Neuron (in vitro differentiated cells): Measurements from ENCODE around the gene ORAI1.
"Not testable (repeated sequence)": the region's sequence is repeated elsewhere in the genome, so short reads cannot be mapped to it uniquely, and the experiment has no call there.

ENCODE experiments used
- H2AFZ ChIP-seq: one replicate; pipeline ENCODE4 v1.6.1; 2013; ENCODE audit warnings: low read depth, mild to moderate bottlenecking, inconsistent platforms, low read length, moderate library complexity
- H3K27me3 ChIP-seq: one replicate; pipeline ENCODE4 v1.6.1; 2013; ENCODE audit warnings: low read length; ENCODE audit not compliant: insufficient read depth
- H3K36me3 ChIP-seq: one replicate; pipeline ENCODE4 v1.6.1; 2013; ENCODE audit warnings: low read length; ENCODE audit not compliant: insufficient read depth
- H3K4me1 ChIP-seq: one replicate; pipeline ENCODE4 v1.6.1; 2013; ENCODE audit warnings: low read length; ENCODE audit not compliant: insufficient read depth
- H3K4me3 ChIP-seq: 2 replicates; pipeline ENCODE4 v1.5.1; 2013; ENCODE audit warnings: mild to moderate bottlenecking, low read length, moderate library complexity
- H3K9me3 ChIP-seq: one replicate; pipeline ENCODE4 v1.6.1; 2013; ENCODE audit warnings: low read length

The ORAI1 gene

DNA sequence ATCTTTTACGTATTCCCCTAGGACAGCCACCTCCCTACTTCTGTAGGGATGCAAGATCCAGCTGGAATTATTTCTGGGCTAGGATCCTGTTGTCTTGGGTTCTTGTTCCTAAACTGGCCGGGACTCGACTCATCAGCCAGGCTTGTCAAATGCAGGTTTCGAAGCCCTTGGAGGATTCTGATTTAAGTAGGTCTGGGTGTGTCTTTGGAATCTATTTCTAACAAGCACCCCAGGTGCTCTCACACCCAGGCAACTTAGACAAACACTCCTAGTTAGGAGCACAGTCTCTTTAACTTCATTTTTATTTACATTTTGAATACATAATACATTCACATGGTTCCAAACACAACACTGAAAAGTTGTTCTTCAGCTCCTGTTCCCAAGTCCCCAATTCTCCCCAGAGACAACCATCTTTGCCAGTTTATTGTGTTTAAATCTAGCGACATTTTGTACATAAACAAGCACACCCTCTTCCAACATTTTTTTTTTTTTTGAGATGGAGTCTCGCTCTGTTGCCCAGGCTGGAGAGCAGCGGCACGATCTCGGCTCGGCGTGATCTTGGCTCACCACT is 22.2 kb downstream of the ORAI1 start:
- H3K4me1 ChIP-seq, result no peaks in the 10 kb centered on the region
- no peak overlapping the region for H2AFZ ChIP-seq
- H3K36me3 ChIP-seq, result no peaks in the 10 kb centered on the region
- no peak overlapping the region for H3K4me3 ChIP-seq
- no peaks in the 10 kb centered on the region for H3K9me3 ChIP-seq
- no peaks in the 10 kb centered on the region for H3K27me3 ChIP-seq

DNA sequence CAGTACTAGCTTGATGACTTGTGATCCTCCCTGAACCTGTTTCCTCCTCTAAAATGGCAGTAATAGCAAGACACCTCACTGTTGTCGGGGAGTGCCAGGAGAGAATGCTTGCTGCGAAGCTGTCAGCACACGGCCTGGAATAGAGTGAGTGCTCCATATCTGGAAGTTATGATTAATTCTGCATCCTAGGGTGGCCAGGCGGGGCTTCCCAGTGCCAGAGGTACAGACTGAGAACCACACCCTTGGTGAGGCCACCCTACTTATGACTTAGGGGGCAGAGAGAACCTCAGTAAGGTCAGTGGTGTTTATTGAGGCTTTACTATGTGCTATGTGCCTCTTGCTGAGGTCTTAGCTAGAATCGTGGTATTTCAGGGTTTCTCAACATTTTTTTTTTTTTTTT is 23.0 kb downstream of the ORAI1 start:
- Histone ChIP-seq H3K9me3 (no peaks in the 10 kb centered on the region), H2AFZ (no peak overlapping the region), H3K4me3 (no peak overlapping the region), H3K27me3 (no peaks in the 10 kb centered on the region), H3K4me1 (no peaks in the 10 kb centered on the region), H3K36me3 (no peaks in the 10 kb centered on the region)

DNA sequence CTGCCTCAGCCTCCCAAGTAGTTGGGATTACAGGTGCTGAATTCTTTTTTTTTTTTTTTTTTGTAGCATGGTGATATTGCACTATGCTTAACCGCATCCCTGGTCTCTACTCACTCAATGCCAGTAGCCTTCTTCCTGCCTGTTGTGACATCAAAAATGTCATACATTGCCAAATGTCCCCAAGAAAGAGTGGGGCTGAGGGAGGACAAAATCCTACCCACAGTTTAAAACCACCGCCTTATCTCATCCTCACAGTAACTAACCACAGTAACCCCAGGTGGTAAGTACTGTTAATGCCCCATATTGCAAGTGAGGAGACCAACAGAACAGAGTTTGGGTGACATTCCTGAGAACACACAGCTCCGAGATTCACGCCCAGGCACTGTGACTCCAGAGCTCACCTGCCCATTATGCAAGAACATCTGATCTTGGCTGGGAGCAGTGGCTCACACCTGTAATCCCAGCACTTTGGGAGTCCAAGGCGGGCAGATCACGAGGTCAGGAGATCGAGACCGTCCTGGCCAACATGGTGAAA is 23.6 kb downstream of the ORAI1 start:
- H3K4me1 ChIP-seq, result no peaks in the 10 kb centered on the region
- H3K4me3 ChIP-seq, result no peak overlapping the region
- no peak overlapping the region for H2AFZ ChIP-seq
- no peaks in the 10 kb centered on the region for H3K9me3 ChIP-seq
- H3K27me3 ChIP-seq, result no peaks in the 10 kb centered on the region
- no peaks in the 10 kb centered on the region for H3K36me3 ChIP-seq

DNA sequence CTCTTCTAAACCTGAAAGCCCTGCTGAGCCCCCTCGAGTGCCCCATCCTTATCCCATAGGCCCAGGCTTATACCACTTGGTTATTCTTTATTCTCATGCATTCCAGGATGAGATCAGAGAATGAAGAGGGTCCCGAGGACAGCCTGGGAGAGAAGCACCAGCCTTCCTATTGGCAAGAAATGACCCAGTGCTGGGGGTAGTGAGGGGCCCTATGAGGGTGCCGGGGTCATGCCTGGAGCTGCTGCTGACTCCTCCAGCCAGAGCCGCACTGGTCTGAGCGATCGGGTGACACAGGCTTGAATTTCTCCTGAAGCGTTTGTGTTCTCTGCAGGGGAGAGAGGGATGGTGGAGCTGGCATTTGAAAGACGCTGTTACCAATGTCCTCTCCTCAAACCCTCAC is 25.0 kb downstream of the ORAI1 start:
- Histone ChIP-seq H3K9me3 (no peaks in the 10 kb centered on the region), H3K4me3 (no peak overlapping the region), H2AFZ (no peak overlapping the region), H3K4me1 (no peaks in the 10 kb centered on the region), H3K36me3 (no peaks in the 10 kb centered on the region), H3K27me3 (no peaks in the 10 kb centered on the region)

DNA sequence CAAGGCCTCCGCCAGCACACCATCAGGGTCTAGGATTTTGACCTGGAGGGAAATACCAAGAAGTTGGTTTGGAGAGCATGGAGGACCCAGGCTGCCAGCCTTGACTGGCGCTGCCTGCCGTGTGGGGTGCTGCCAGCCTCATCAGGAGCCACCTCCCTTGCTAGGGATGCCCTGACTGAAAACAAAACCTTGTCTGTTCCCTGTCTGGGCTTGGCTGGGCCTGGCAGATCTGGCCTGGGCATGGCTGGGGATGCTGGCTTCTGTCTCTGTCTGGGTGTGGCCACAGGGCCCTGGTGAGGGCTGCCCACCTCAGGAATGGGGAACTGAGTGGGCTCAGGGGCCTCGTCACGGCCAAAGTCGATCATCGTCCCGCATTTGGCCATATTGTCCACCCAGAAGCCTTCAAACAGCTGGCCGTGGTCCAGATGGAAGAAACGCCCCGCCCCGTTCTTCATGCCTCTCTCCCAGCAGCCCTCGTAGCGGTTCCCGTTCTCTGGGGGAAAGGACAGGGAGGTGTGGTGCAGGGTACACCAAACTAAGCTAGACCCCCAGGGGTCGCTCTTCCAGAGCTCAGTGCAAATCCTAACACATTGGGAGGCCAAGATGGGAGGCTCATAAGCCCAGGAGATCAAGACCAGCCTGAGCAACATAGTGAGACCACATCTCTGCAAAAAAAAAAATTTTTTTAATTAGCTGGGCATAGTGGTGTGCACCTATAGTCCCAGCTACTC is 26.6 kb downstream of the ORAI1 start:
- no peaks in the 10 kb centered on the region for H3K9me3 ChIP-seq
- no peaks in the 10 kb centered on the region for H3K27me3 ChIP-seq
- no peaks in the 10 kb centered on the region for H3K4me1 ChIP-seq
- no peak overlapping the region for H2AFZ ChIP-seq
- H3K4me3 ChIP-seq, result no peak overlapping the region
- H3K36me3 ChIP-seq, result no peaks in the 10 kb centered on the region

DNA sequence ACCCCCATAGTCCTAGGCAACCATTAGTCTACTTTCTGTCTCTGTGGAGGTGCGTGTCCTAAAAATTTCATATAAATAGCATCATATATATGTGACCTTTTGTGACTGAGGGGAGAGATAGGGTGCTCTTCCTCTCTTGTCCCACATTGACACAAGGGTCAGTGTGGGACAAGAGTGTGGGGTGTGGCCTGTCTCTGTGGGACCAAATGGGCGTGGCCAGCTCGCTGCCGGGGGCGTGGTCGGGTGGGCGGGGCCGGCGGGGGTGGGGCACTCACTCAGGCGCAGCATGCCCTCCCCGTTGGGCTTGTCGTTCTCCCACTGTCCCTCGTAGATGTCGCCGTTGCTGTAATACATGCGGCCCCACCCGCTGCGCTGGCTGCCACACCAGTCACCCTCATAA is 27.7 kb downstream of the ORAI1 start:
- Histone ChIP-seq H3K27me3 (no peaks in the 10 kb centered on the region), H3K4me1 (peaks cover 5% of the 10 kb centered on the region), H3K4me3 (no peak overlapping the region), H2AFZ (no peak overlapping the region), H3K36me3 (no peaks in the 10 kb centered on the region), H3K9me3 (no peaks in the 10 kb centered on the region)

DNA sequence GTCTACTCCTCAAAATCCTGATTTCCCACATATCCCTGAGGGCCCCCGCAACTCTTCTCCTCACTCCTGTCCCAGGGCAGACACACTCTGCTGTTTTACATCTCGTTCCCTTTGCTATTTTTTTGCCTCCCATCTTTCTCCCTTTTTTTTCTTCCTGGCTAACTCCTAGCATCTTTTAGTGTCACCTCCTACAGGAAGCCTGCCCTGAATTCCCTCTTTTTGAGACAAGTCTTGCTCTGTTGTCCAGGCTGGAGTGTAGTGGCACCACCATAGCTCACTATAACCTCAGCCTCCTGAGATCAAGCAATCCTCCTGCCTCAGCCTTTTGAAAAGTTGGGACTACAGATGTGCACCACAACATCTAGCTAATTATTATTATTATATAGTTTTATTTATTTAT is 29.8 kb downstream of the ORAI1 start:
- Histone ChIP-seq H3K27me3 (no peaks in the 10 kb centered on the region), H2AFZ (no peak overlapping the region), H3K36me3 (no peaks in the 10 kb centered on the region), H3K9me3 (no peaks in the 10 kb centered on the region), H3K4me1 (peaks cover 8% of the 10 kb centered on the region), H3K4me3 (no peak overlapping the region)

DNA sequence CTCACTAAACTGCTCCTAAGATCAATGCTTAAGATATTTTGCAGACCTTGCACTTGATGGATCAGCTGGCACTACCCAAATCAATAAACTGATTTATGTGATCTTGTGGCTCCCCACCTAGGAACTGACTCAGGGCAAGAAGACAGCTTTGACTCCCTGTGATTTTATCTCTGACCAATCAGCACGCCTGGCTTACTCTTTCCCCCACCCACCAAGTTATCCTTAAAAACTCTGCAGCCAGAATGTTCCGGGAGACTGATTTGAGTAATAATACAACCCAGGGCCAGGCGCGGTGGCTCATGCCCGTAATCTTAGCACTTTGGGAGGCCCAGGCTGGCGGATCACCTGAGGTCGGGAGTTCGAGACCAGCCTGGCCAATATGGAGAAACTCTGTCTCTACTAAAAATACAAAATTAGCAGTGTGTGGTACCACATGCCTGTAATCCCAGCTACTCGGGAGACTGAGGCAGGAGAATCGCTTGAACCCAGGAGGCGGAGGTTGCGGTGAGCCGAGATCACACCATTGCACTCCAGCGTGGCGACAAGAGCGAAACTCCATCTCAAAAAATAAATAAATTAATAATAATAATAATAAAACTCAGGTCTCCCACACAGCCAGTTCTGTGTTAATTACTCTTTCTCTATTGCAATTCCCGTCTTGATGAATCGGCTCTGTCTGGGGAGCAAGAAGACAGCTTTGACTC is 31.1 kb downstream of the ORAI1 start:
- no peak overlapping the region for H3K4me3 ChIP-seq
- H3K4me1 ChIP-seq, result peaks cover 8% of the 10 kb centered on the region
- no peaks in the 10 kb centered on the region for H3K9me3 ChIP-seq
- H3K36me3 ChIP-seq, result no peaks in the 10 kb centered on the region
- H2AFZ ChIP-seq, result no peak overlapping the region
- H3K27me3 ChIP-seq, result no peaks in the 10 kb centered on the region

DNA sequence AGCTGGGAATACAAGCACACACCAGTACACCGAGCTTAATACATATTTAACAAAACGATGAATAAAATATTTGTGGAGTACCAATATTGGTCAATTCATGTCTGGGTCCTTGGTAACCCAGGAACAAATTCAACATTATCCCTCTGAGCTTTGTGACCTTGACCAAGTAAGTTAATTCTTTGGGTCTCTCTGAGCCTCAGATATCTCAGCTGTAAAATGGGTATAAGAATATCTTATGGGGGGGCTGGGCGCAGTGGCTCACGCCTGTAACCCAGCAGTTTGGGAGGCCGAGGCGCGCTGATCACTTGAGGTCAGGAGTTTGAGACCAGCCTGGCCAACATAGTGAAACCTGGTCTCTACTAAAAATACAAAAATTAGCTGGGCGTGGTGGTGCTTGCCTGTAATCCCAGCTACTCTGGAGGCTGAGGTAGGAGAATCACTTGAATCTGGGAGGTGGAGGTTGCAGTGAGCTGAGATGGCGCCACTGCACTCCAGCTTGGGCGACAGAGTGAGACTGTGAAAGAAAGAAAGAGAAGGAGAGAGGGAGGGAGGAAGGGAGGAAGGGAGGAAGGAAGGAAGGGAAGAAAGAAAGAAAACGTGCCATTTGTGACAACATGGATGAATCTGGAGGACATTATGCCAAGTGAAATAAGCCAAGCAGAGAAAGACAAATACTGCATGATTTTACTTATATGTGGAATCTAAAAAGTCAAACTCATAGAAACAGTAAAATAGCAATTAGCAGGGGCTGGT is 35.2 kb downstream of the ORAI1 start:
- H3K9me3 ChIP-seq, H2AFZ ChIP-seq, H3K27me3 ChIP-seq: not testable (repeated sequence)

DNA sequence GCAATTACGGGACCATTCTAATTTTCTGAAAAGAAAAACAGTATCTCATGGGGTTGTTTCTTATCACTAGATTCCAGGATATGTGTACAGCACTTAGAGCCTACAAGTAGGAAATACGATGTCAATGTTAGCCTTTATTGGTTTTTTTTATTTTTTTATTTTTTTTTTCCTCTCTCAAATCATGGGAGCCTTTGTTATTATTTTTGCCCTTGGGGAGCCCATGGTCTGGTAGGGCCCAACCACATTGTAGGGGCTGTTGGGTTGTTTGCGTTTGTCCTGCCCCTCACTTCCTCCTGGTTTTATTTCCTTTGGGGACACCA is 37.2 kb downstream of the ORAI1 start:
- H3K4me3 ChIP-seq, result no peak overlapping the region
- peaks cover 7% of the 10 kb centered on the region for H3K4me1 ChIP-seq
- no peaks in the 10 kb centered on the region for H3K9me3 ChIP-seq
- H2AFZ ChIP-seq, result no peak overlapping the region
- no peaks in the 10 kb centered on the region for H3K36me3 ChIP-seq
- H3K27me3 ChIP-seq, result no peaks in the 10 kb centered on the region

More for the DNA sequence above, 35.2 kb downstream of the ORAI1 start:
- not testable (repeated sequence) for H3K36me3 ChIP-seq, H3K4me1 ChIP-seq, H3K4me3 ChIP-seq

DNA sequence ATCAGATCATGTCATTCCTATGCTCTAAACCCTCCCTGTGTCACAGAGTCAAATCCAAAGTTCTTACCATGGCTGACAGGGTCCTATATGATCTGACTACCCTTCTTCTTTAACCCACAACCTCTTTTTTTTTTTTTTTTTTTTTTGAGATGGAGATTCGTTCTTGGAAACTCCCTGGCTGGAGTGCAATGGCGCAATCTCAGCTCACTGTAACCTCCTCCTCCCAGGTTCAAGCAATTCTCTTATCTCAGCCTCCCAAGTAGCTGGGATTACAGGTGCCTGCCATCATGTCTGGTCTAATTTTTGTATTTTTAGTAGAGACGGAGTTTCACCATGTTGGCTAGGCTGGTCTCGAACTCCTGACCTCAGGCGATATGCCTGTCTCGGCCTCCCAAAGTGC is 40.5 kb downstream of the ORAI1 start:
- not testable (repeated sequence) for H2AFZ ChIP-seq, H3K4me1 ChIP-seq, H3K9me3 ChIP-seq, H3K27me3 ChIP-seq, H3K4me3 ChIP-seq, H3K36me3 ChIP-seq

DNA sequence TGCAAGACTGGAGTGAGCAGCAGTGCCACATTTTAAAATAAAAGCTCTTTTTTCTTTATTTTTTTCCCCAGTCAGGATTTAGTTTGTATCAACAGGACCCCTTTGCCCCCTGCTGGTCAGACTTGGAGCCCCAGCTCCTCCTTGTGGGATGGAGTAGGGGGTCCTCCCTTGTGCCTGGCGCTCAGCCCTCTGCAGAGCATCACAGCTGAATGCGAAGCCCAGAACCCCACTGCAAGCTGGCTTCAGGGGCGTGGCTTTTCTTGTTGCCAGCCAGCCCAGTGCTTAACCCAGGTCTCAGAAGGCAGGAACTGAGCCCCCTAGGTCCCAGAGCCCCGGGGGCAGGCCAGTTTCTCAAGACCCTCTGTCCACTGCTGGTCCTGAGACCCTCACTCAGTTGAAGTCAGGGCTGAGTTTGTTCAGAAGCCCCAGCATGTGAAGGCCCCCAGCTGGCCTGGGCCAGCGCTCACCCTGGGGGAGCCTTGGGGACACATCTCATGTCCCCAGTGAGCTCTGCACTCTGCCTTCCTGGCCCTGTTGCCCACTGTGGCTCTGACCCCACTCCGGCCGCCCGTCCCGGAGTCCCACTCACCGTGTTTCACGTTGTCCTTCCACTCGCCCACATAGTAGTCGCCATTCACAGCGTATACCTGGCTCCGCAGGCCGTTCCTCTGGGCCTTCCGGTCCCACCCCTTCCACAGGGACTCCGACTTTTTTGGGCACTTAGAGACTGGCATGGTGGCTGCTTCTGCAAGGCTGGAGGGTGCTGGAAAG is 42.6 kb downstream of the ORAI1 start:
- H3K27me3 ChIP-seq, result no peaks in the 10 kb centered on the region
- no peaks in the 10 kb centered on the region for H3K9me3 ChIP-seq
- no peaks in the 10 kb centered on the region for H3K4me1 ChIP-seq
- no peak overlapping the region for H2AFZ ChIP-seq
- H3K4me3 ChIP-seq, result no peak overlapping the region
- H3K36me3 ChIP-seq, result no peaks in the 10 kb centered on the region
